ENCODE results near the gene DENND1B.

The DENND1B gene

GRCh38 chr1:197462539-197462938 lies 312.7 kb downstream of the DENND1B start:
- Histone ChIP-seq H3K27me3 (ENCODE audit: control insufficient read depth in 1 of 2, insufficient read depth in 2 of 2, low read length in 2 of 2) (no peaks in the 10 kb centered on the region), H3K36me3 (ENCODE audit: insufficient read depth, low read length) (no peaks in the 10 kb centered on the region), H3K27ac (ENCODE audit: low read depth, low read length) (no peak overlapping the region), H3K4me3 (ENCODE audit: low read depth in 1 of 2, low read length in 2 of 2) (no peak overlapping the region), H3K9me3 (ENCODE audit: low read length) (no peaks in the 10 kb centered on the region), H3K9ac (ENCODE audit: low read length) (no peak overlapping the region), H3K4me1 (ENCODE audit: insufficient read depth, low read length) (no peaks in the 10 kb centered on the region)
